AG04450 (cell line): ENCODE data around the gene BCAM. TPM values are rescaled to one million over a fixed set of nuclear protein-coding genes. Genes with fewer than 3 reads are reported as not detected.

Experiments
- CTCF ChIA-PET: fragments of 300-600, 350-600 bp; formaldehyde crosslinking; extraction: SDS; loops from one replicate; lab custom pipeline; 2022; ENCODE audit warnings: antibody characterized with exemption, inconsistent platforms; lab: Charles Lee
- POLR2A ChIA-PET: fragments of 350-600 bp; formaldehyde crosslinking; extraction: SDS; loops from one replicate; lab custom pipeline; 2021; ENCODE audit warnings: antibody characterized with exemption, inconsistent platforms; lab: Yijun Ruan, JAX
- DNase-seq: peaks from one replicate; pipeline ENCODE4 v3.0.0-alpha.2; 2011; ENCODE audit warnings: low read depth, low spot score
- H3K27ac ChIP-seq: one replicate; pipeline ENCODE4 v1.5.1; 2012; ENCODE audit warnings: low read depth, low read length, control low read depth
- H3K27me3 ChIP-seq: one replicate; pipeline ENCODE4 v1.6.0; 2012; ENCODE audit warnings: low read length; ENCODE audit not compliant: control insufficient read depth, insufficient read depth
- H3K4me3 ChIP-seq: 2 replicates; pipeline ENCODE4 v1.5.1; 2011; ENCODE audit warnings: mild to moderate bottlenecking, low read depth, low read length, control low read depth
- H3K9me3 ChIP-seq: 2 replicates; pipeline ENCODE4 v1.5.1; 2012; ENCODE audit warnings: low read length; ENCODE audit not compliant: control insufficient read depth, insufficient read depth
- polyA plus RNA-seq: library from polyadenylated mRNA; depleted of rRNA; stranded (reverse); fragments of >200 nt; gene quantifications from 2 replicates; pipeline ENCODE4 v1.2.3, GENCODE V29; 2011
- TF ChIP-seq, protein P1 (sequence below): IDR thresholded peaks from 2 replicates; pipeline ENCODE4 v1.5.1; 2011; ENCODE audit warnings: low read depth, low read length, control low read depth, inconsistent platforms

BCAM gene
- polyA plus RNA-seq, 1 experiment, result 8.4 TPM

DNA sequence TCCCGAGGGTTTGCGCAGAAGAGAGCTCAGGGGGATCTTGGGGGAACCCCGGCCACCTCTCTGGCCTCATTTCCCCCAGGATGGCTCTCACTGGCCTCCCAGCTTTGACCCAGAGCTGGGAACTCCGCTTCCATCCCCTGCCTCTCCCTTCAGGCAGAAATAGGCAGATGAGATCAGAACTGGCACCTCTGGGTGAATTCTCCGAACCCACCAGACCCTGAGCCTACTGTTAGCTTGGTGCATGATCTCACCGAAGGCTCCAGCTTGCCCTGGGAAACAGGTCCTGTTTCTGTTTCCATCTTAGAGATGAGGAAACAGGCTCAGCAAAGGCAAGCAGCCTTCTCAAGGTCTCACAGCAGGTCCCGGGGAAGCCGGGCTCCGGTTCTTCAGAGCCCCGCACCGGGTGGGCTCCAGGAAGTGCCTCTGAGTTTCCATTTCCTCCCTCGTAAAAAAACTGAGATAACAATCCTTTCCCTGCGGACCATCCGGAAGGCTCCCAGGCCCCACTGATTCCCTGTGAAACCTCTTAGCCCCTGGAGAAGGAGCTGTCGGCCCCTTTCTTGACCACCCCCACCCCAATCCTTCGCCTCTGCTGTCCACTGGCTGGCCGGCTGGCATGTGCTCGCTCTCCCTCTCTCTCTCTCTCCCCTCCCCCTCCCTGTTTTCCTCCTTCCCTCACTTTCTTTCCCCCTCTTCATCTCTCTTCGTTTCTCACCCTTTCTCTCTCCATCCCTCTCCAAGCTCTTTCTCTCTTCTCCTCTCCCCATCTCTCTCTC, 39.3 kb downstream of the BCAM start:
- TF ChIP-seq, protein P1, sequence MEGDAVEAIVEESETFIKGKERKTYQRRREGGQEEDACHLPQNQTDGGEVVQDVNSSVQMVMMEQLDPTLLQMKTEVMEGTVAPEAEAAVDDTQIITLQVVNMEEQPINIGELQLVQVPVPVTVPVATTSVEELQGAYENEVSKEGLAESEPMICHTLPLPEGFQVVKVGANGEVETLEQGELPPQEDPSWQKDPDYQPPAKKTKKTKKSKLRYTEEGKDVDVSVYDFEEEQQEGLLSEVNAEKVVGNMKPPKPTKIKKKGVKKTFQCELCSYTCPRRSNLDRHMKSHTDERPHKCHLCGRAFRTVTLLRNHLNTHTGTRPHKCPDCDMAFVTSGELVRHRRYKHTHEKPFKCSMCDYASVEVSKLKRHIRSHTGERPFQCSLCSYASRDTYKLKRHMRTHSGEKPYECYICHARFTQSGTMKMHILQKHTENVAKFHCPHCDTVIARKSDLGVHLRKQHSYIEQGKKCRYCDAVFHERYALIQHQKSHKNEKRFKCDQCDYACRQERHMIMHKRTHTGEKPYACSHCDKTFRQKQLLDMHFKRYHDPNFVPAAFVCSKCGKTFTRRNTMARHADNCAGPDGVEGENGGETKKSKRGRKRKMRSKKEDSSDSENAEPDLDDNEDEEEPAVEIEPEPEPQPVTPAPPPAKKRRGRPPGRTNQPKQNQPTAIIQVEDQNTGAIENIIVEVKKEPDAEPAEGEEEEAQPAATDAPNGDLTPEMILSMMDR, result no peak
- POLR2A ChIA-PET, result interaction anchor here (0.6 to 1.4 kb wide), 4 partner anchors 42 to 528 kb away, joined by 3 to 15 read pairs (median 6); partner anchors contain the start of gene TOMM40
- no peaks in the 10 kb centered on the region for H3K9me3 ChIP-seq
- H3K27ac ChIP-seq, result peak overlapping the region; percentile 86
- CTCF ChIA-PET, result interaction anchor here (1.1 to 1.5 kb wide), 2 partner anchors 64 to 78 kb away, joined by 4 to 7 read pairs; no protein-coding TSS in a partner anchor
- no peak for DNase-seq
- peak overlapping the region; percentile 94 for H3K4me3 ChIP-seq
- no peaks in the 10 kb centered on the region for H3K27me3 ChIP-seq

DNA sequence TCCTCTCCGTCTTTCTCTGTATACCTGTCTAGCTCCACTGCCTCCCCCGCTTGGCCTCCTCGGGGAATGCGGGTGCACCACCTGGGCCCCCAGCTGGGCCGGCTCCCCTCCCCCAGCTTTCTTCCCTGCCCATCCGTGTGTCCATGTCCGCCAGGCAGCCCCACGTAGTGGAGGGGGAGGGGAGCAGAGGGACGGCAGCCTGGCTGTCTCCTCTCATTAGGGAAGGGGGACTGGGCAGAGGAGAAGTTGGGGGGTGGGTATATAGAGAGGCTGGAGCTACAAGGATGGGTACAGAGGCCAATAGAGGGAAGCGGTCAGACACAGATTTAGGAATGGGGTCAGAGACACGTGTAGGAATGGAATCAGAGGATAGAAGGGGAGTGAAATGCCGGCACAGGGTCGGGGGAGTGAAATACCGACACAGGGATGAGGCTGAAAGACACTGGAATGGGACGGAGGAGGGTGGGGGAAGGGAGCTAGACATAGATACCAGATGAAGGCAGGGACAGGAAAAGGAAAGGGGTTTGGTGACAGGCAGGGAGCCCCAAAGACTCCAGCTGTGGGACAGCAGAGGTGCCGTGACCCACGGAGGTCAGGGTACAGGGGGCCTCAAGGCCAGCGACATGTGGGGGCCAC, 40.0 kb downstream of the BCAM start:
- TF ChIP-seq, protein P1, result no peak
- Histone ChIP-seq H3K4me3 (peak overlapping the region; percentile 94), H3K27ac (peak overlapping the region; percentile 61), H3K27me3 (no peaks in the 10 kb centered on the region), H3K9me3 (no peaks in the 10 kb centered on the region)
- no peak for DNase-seq
- CTCF ChIA-PET, result interaction anchor here (1.1 to 1.5 kb wide), 2 partner anchors 65 to 78 kb away, joined by 4 to 7 read pairs; no protein-coding TSS in a partner anchor
- POLR2A ChIA-PET, result interaction anchor here (0.6 to 1.4 kb wide), 6 partner anchors 12 to 527 kb away, joined by 3 to 15 read pairs (median 4); partner anchors contain the start of gene TOMM40

DNA sequence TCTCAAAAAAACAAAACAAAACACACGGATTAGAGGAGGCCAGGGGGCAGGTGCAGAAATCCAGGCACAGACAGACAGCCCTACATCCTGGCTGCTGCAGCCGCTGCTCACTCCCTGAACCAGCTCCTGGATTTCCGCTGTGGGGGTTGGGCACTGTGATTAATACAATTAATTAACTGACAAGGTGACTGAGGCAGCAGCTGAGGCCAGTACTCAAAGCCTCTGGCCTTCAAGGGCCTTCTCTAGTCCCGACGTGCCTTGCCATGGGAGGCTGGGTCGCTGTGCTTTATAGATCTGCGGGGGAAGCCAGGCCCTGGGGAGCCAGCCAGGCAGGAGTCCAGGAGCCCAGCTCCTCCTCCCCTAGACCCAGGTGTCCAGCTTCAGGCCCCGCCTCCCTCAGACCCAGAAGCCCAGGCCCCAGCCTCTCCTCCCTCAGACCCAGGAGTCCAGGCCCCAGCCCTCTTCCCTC, 41.8 kb downstream of the BCAM start:
- Histone ChIP-seq H3K4me3 (no peak overlapping the region), H3K27me3 (no peaks in the 10 kb centered on the region), H3K27ac (no peak overlapping the region), H3K9me3 (no peaks in the 10 kb centered on the region)
- no peak for DNase-seq
- ChIA-PET POLR2A (no interaction called here), CTCF (interaction anchor here (0.7 to 1.1 kb wide), 3 partner anchors 66 to 162 kb away, joined by 3 to 4 read pairs (median 4); no protein-coding TSS in a partner anchor)
- TF ChIP-seq, protein P1, result no peak

DNA sequence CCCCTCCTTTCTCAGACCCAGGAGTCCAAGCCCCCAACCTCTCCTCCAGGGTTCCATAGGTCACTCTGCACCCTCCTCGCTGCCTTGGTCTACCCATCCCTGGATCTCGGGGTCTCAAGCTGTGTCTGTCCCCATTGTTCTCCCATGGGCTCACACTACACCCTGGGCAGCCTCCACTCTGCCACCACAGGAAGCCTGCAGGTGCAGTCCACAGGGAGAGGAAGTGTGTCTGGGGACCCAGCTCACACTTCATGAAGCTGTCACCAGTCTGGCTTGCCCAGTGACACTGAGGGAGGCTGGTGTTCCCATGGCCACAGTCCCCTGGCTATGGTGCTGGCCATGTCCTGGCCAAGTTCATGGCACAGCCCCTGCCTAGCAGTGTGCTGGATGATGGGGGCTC, 42.5 kb downstream of the BCAM start:
- TF ChIP-seq, protein P1, result no peak
- no peak overlapping the region for H3K27ac ChIP-seq
- ChIA-PET POLR2A (no interaction called here), CTCF (interaction anchor here (1.1 kb wide), 1 partner anchor 67 kb away, joined by 4 read pairs; no protein-coding TSS in a partner anchor)
- no peaks in the 10 kb centered on the region for H3K27me3 ChIP-seq
- H3K4me3 ChIP-seq, result no peak overlapping the region
- H3K9me3 ChIP-seq, result no peaks in the 10 kb centered on the region
- no peak for DNase-seq
